Measurements from ENCODE around the gene ADAM23. TPM values are rescaled to one million over a fixed set of nuclear protein-coding genes. Genes with fewer than 3 reads are reported as not detected.
A peak's percentile ranks its signal among the peaks of the same experiment; 100 is the strongest.

The ADAM23 gene
- total and polyA plus RNA-seq, 5 donors = 17.0 to 56.0 (median 39.3) TPM

DNA sequence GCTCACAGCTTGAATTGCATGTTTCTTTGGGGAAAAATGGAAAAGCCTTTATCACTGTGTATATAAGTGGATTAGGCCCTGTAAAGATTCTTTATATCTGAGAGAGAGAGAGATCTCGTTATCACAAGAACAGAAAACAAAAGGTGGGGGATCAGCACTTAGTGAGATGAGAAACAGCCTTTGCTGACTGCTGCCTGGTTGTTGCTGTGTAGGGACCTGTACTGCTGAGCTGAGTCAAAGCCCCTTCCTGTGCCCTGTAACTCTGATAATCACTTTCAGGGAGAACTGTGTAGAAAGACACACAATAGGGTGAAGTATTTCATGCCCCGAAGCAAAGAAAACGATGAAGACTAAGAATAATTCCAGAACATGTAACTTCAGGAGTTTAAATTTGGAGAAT lies 168.4 kb downstream of the ADAM23 start:
- intact Hi-C loops (cut with DNase I) = no loop called here
- Histone ChIP-seq H3K27ac (ENCODE audit: low read length) (no peak overlapping the region), H3K9me3 (ENCODE audit: control insufficient read depth, low read length) (no peaks in the 10 kb centered on the region), H3K4me1 (ENCODE audit: control insufficient read depth, insufficient read depth, low read length) (no peaks in the 10 kb centered on the region), H3K27me3 (ENCODE audit: control insufficient read depth, insufficient read depth) (no peaks in the 10 kb centered on the region), H3K4me3 (ENCODE audit: low read length) (no peak overlapping the region)
- ATAC-seq = no peak
- DNase-seq = no peak
- 41% methylated on average over 3 of the region's 3 CpGs for WGBS

DNA sequence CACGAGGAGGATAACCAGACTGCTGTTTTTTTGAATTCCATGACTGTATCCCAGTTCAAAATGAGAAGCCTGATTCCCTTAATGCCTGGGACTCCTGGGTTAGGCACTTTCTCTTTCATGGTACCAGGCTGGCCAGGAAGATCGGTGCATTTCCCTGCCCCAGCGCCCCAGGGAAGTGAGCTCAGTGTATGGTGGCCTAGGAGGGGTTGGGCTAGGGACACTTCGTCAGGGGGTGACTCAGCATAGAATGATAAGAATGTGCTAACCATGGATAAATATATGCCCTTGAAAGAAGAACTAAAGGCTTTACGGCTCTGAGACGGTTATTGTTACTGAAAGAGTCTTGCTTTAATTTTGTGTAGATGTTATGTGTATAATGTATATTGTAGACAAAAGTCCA lies 171.5 kb downstream of the ADAM23 start:
- Histone ChIP-seq H3K4me1 (ENCODE audit: control insufficient read depth, insufficient read depth, low read length) (no peaks in the 10 kb centered on the region), H3K9me3 (ENCODE audit: control insufficient read depth, low read length) (no peaks in the 10 kb centered on the region), H3K27ac (ENCODE audit: low read length) (no peak overlapping the region), H3K27me3 (ENCODE audit: control insufficient read depth, insufficient read depth) (no peaks in the 10 kb centered on the region), H3K4me3 (ENCODE audit: low read length) (no peak overlapping the region)
- WGBS = 67% methylated on average over 6 of the region's 6 CpGs
- ATAC-seq (peak in 1 of 2 donors; percentile 51), DNase-seq (no peak)
- intact Hi-C loops (cut with DNase I) = no loop called here

GRCh38 chr2:206615417-206616089 lies 172.2 kb downstream of the ADAM23 start:
- intact Hi-C loops (cut with DNase I) = no loop called here
- ATAC-seq (peak in 1 of 2 donors; percentile 24), DNase-seq (no peak)
- H3K27me3 ChIP-seq (ENCODE audit: control insufficient read depth, insufficient read depth) = no peaks in the 10 kb centered on the region
- H3K9me3 ChIP-seq (ENCODE audit: control insufficient read depth, low read length) = no peaks in the 10 kb centered on the region
- no peaks in the 10 kb centered on the region for H3K4me1 ChIP-seq (ENCODE audit: control insufficient read depth, insufficient read depth, low read length)
- no peak overlapping the region for H3K27ac ChIP-seq (ENCODE audit: low read length)
- WGBS = 67% methylated on average over 7 of the region's 7 CpGs
- no peak overlapping the region for H3K4me3 ChIP-seq (ENCODE audit: low read length)

GRCh38 chr2:206616151-206616550 lies 172.8 kb downstream of the ADAM23 start:
- 78% methylated on average over 2 of the region's 2 CpGs for WGBS

GRCh38 chr2:206619011-206619410 lies 175.7 kb downstream of the ADAM23 start:
- H3K27me3 ChIP-seq (ENCODE audit: control insufficient read depth, insufficient read depth) = no peaks in the 10 kb centered on the region
- ATAC-seq = no peak
- H3K9me3 ChIP-seq (ENCODE audit: control insufficient read depth, low read length) = no peaks in the 10 kb centered on the region
- no peak overlapping the region for H3K4me3 ChIP-seq (ENCODE audit: low read length)
- 84% methylated on average over 3 of the region's 3 CpGs for WGBS
- H3K4me1 ChIP-seq (ENCODE audit: control insufficient read depth, insufficient read depth, low read length) = no peaks in the 10 kb centered on the region
- no peak overlapping the region for H3K27ac ChIP-seq (ENCODE audit: low read length)
- intact Hi-C loops (cut with DNase I) = no loop called here
- no peak for DNase-seq

More at GRCh38 chr2:206616151-206616550, 172.8 kb downstream of the ADAM23 start:
- H3K27ac ChIP-seq (ENCODE audit: low read length) = no peak overlapping the region
- H3K27me3 ChIP-seq (ENCODE audit: control insufficient read depth, insufficient read depth) = no peaks in the 10 kb centered on the region
- DNase-seq = no peak
- H3K4me1 ChIP-seq (ENCODE audit: control insufficient read depth, insufficient read depth, low read length) = no peaks in the 10 kb centered on the region
- ATAC-seq = no peak
- intact Hi-C loops (cut with DNase I) = no loop called here
- no peaks in the 10 kb centered on the region for H3K9me3 ChIP-seq (ENCODE audit: control insufficient read depth, low read length)
- H3K4me3 ChIP-seq (ENCODE audit: low read length) = no peak overlapping the region

- H3K4me3 ChIP-seq (ENCODE audit: low read length) = no peak overlapping the region
- no peaks in the 10 kb centered on the region for H3K27me3 ChIP-seq (ENCODE audit: control insufficient read depth, insufficient read depth)
- H3K9me3 ChIP-seq (ENCODE audit: control insufficient read depth, low read length) = no peaks in the 10 kb centered on the region
- WGBS = 71% methylated on average over 2 of the region's 2 CpGs
- H3K4me1 ChIP-seq (ENCODE audit: control insufficient read depth, insufficient read depth, low read length) = no peaks in the 10 kb centered on the region
- intact Hi-C loops (cut with DNase I) = no loop called here
- DNase-seq (no peak), ATAC-seq (no peak)
- no peak overlapping the region for H3K27ac ChIP-seq (ENCODE audit: low read length)
Measured at GRCh38 chr2:206626108-206626507, 182.8 kb downstream of the ADAM23 start.

DNA sequence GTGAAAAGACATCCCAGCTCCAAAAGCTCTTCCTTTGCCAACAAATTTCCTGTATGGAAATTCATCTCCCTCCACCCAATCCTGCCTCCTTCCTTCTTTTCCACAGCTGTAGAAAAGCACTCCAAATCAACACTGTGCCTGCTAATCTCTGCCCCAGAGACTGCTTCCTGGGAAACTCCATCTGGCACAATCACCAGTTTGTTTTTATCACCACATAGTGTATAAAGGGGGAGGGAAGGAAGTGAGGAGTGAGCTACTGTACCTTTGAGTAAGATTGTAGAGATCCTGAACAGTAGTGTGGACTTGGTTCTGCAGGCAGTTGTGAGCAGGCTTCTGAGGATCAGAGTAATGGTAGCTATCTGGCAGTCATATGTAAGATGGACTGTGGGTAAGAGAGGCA lies 184.3 kb downstream of the ADAM23 start:
- Histone ChIP-seq H3K27me3 (ENCODE audit: control insufficient read depth, insufficient read depth) (no peaks in the 10 kb centered on the region), H3K4me1 (ENCODE audit: control insufficient read depth, insufficient read depth, low read length) (no peaks in the 10 kb centered on the region), H3K27ac (ENCODE audit: low read length) (no peak overlapping the region), H3K4me3 (ENCODE audit: low read length) (no peak overlapping the region), H3K9me3 (ENCODE audit: control insufficient read depth, low read length) (no peaks in the 10 kb centered on the region)
- ATAC-seq = no peak
- no peak for DNase-seq
- intact Hi-C loops (cut with DNase I) = no loop called here

- Histone ChIP-seq H3K4me1 (ENCODE audit: control insufficient read depth, insufficient read depth, low read length) (no peaks in the 10 kb centered on the region), H3K4me3 (ENCODE audit: low read length) (no peak overlapping the region), H3K27ac (ENCODE audit: low read length) (no peak overlapping the region), H3K9me3 (ENCODE audit: control insufficient read depth, low read length) (no peaks in the 10 kb centered on the region), H3K27me3 (ENCODE audit: control insufficient read depth, insufficient read depth) (no peaks in the 10 kb centered on the region)
- ATAC-seq = no peak
- intact Hi-C loops (cut with DNase I) = no loop called here
- WGBS = 46% methylated on average over 3 of the region's 3 CpGs
- DNase-seq = no peak
Measured at GRCh38 chr2:206631340-206631739, 188.0 kb downstream of the ADAM23 start.

DNA sequence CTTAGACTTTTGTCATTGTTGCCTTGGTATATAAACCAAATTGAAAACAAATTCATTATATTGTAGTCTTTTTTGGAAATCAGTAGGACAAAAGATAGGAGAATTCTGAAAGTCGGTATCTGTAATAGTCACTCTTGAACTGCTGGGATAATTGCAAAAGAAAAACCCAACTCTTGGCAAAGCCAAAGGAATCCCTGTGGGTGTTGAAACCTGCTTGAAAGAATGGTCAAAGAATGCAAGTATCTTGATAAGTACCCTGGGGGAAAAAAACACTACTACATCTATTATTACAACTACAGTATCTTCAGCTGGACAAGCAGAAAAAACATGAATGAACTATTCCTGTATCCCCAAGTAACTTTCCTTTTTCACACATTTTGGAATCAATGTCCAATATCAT lies 191.7 kb downstream of the ADAM23 start:
- no peaks in the 10 kb centered on the region for H3K9me3 ChIP-seq (ENCODE audit: control insufficient read depth, low read length)
- intact Hi-C loops (cut with DNase I) = no loop called here
- ATAC-seq (no peak), DNase-seq (no peak)
- no peaks in the 10 kb centered on the region for H3K27me3 ChIP-seq (ENCODE audit: control insufficient read depth, insufficient read depth)
- no peaks in the 10 kb centered on the region for H3K4me1 ChIP-seq (ENCODE audit: control insufficient read depth, insufficient read depth, low read length)
- no peak overlapping the region for H3K4me3 ChIP-seq (ENCODE audit: low read length)
- WGBS = 77% methylated on average over 1 of the region's 1 CpG
- H3K27ac ChIP-seq (ENCODE audit: low read length) = no peak overlapping the region

DNA sequence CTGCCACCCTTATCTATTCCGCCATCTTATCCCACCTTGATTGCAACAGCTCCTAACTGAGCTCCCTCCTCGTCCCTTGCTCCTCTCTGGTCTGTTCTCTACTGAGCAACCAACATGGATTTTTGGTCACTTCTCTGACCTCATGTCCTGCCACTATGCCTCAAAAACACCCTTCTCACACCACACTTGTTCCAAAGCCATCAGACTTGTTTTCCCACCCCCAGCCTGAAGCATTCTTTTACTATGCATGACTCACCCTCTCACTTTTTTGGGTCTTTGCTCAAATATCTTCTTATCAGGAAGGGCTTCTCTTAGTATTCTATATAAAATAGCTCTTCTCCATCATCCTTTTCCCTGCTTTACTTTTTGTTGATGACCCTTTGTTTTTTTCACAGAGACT lies 196.3 kb downstream of the ADAM23 start:
- intact Hi-C loops (cut with DNase I) = no loop called here
- H3K4me1 ChIP-seq (ENCODE audit: control insufficient read depth, insufficient read depth, low read length) = no peaks in the 10 kb centered on the region
- no peak for DNase-seq
- H3K27ac ChIP-seq (ENCODE audit: low read length) = no peak overlapping the region
- no peak for ATAC-seq
- H3K4me3 ChIP-seq (ENCODE audit: low read length) = no peak overlapping the region
- H3K9me3 ChIP-seq (ENCODE audit: control insufficient read depth, low read length) = no peaks in the 10 kb centered on the region
- 29% methylated on average over 2 of the region's 2 CpGs for WGBS
- peaks cover 2% of the 10 kb centered on the region for H3K27me3 ChIP-seq (ENCODE audit: control insufficient read depth, insufficient read depth)

- Histone ChIP-seq H3K27me3 (ENCODE audit: control insufficient read depth, insufficient read depth) (peaks cover 2% of the 10 kb centered on the region), H3K9me3 (ENCODE audit: control insufficient read depth, low read length) (no peaks in the 10 kb centered on the region), H3K27ac (ENCODE audit: low read length) (no peak overlapping the region), H3K4me3 (ENCODE audit: low read length) (no peak overlapping the region), H3K4me1 (ENCODE audit: control insufficient read depth, insufficient read depth, low read length) (no peaks in the 10 kb centered on the region)
- WGBS = 38% methylated on average over 3 of the region's 3 CpGs
- intact Hi-C loops (cut with DNase I) = no loop called here
- DNase-seq = no peak
- no peak for ATAC-seq
Measured at GRCh38 chr2:206641226-206641625, 197.9 kb downstream of the ADAM23 start.
